SK-N-SH (cell line): Measurements from ENCODE around the gene MGAT5. TPM values are rescaled to one million over a fixed set of nuclear protein-coding genes. Genes with fewer than 3 reads are reported as not detected.

Experiments
- CTCF ChIA-PET: fragments of 300-600, 350-600 bp; formaldehyde crosslinking; extraction: SDS; loops from one replicate; lab custom pipeline; 2021; lab: Yijun Ruan, JAX
- POLR2A ChIA-PET: fragments of 350-600 bp; sonication (Branson Sonifier 250); formaldehyde crosslinking; extraction: SDS; loops from one replicate; lab custom pipeline; 2020; ENCODE audit warnings: antibody characterized with exemption, inconsistent platforms; lab: Yijun Ruan, JAX
- DNase-seq: peaks from one replicate; pipeline ENCODE4 v3.0.0; 2012
- H2AFZ ChIP-seq: fragments of 200-600 bp; sonication (generic); 2 replicates; pipeline ENCODE4 v1.8.1; 2016; ENCODE audit warnings: antibody characterized with exemption, mild to moderate bottlenecking, low read depth
- H3F3A ChIP-seq: fragments of 200-600 bp; sonication (generic); replicated peaks from 2 replicates; pipeline ENCODE3; 2016; ENCODE audit warnings: antibody characterized with exemption, mild to moderate bottlenecking; ENCODE audit not compliant: insufficient read depth
- H3K27ac ChIP-seq, 2 experiments: fragments of 200-500 bp in 1 of 2; fragments of 200-600 bp in 1 of 2; sonication (Bioruptor generic) in 1 of 2; sonication (generic), shearing (Covaris generic) in 1 of 2; 2 replicates each; pipeline versions ENCODE4 v1.5.1 to v1.6.1; 2014 to 2016; ENCODE audit warnings: low read depth in 2 of 2, inconsistent platforms in 1 of 2, low read length in 1 of 2, mild to moderate bottlenecking in 1 of 2, mixed read lengths in 1 of 2
- H3K27me3 ChIP-seq: fragments of 200-600 bp; sonication (generic), shearing (Covaris generic); 2 replicates; pipeline ENCODE4 v1.6.1; 2016; ENCODE audit warnings: mixed run types; ENCODE audit not compliant: insufficient read depth
- H3K36me3 ChIP-seq, 2 experiments: fragments of 200-500 bp in 1 of 2; fragments of 200-600 bp in 1 of 2; sonication (Bioruptor generic) in 1 of 2; sonication (generic) in 1 of 2; replicated peaks in 1 of 2; 2 replicates each; pipeline versions ENCODE3 to v1.5.1; 2014 to 2016; ENCODE audit warnings: low read length in 1 of 2, mild to moderate bottlenecking in 1 of 2; ENCODE audit not compliant: insufficient read depth in 2 of 2, control insufficient read depth in 1 of 2
- H3K4me1 ChIP-seq, 2 experiments: fragments of 200-500 bp in 1 of 2; fragments of 200-600 bp in 1 of 2; sonication (Bioruptor generic) in 1 of 2; sonication (generic), shearing (Covaris generic) in 1 of 2; 2 replicates each; pipeline versions ENCODE4 v1.5.1 to v1.6.1; 2014 to 2016; ENCODE audit warnings: low read depth in 1 of 2, low read length in 1 of 2, mixed run types in 1 of 2; ENCODE audit not compliant: insufficient read depth in 2 of 2, control insufficient read depth in 1 of 2
- H3K4me2 ChIP-seq: fragments of 200-600 bp; sonication (generic), shearing (Covaris generic); 2 replicates; pipeline ENCODE4 v1.6.1; 2017; ENCODE audit warnings: mixed run types
- H3K4me3 ChIP-seq, 2 experiments: fragments of 200-500 bp in 1 of 2; fragments of 200-600 bp in 1 of 2; sonication (Bioruptor generic) in 1 of 2; sonication (generic), shearing (Covaris generic) in 1 of 2; 2 replicates each; pipeline versions ENCODE4 v1.5.1 to v1.8.1; 2014 to 2016; ENCODE audit warnings: low read depth in 2 of 2, inconsistent platforms in 1 of 2, low read length in 1 of 2, mild to moderate bottlenecking in 1 of 2, mixed read lengths in 1 of 2, moderate library complexity in 1 of 2
- H3K79me2 ChIP-seq: fragments of 200-600 bp; sonication (generic); 2 replicates; pipeline ENCODE4 v1.8.1; 2017; ENCODE audit warnings: mild to moderate bottlenecking; ENCODE audit not compliant: insufficient read depth
- H3K9ac ChIP-seq: fragments of 200-600 bp; sonication (generic); 2 replicates; pipeline ENCODE4 v1.6.1; 2017; ENCODE audit warnings: mixed run types
- H3K9me2 ChIP-seq: fragments of 200-600 bp; sonication (generic); 2 replicates; pipeline ENCODE4 v1.6.1; 2017; ENCODE audit warnings: mixed run types
- H3K9me3 ChIP-seq: fragments of 200-600 bp; sonication (generic); 2 replicates; pipeline ENCODE4 v1.6.1; 2017; ENCODE audit warnings: mixed run types, mild to moderate bottlenecking, moderate library complexity
- H4K20me1 ChIP-seq: fragments of 200-600 bp; sonication (generic); 2 replicates; pipeline ENCODE4 v1.6.1; 2017; ENCODE audit warnings: mild to moderate bottlenecking, mixed run types; ENCODE audit not compliant: insufficient read depth
- CHD2 ChIP-seq: fragments of 150-350 bp; IDR thresholded peaks from 2 replicates; pipeline ENCODE4 v1.6.1; 2018; ENCODE audit warnings: low read length; ENCODE audit not compliant: partially characterized antibody
- CTCF ChIP-seq: fragments of 200-600 bp; sonication (generic); IDR thresholded peaks from 2 replicates; pipeline ENCODE4 v1.6.1; 2017; ENCODE audit warnings: antibody characterized with exemption, mild to moderate bottlenecking, moderate library complexity
- ELF1 ChIP-seq: IDR thresholded peaks from 2 replicates; pipeline ENCODE4 v1.4.0; 2012
- EP300 ChIP-seq, 2 experiments: IDR thresholded peaks; 2 replicates each; pipeline versions ENCODE4 v1.4.0 to v1.6.1; 2012; ENCODE audit warnings: borderline replicate concordance in 1 of 2, low read depth in 1 of 2, low read length in 1 of 2
- FOSL2 ChIP-seq: IDR thresholded peaks from 2 replicates; pipeline ENCODE4 v1.4.0; 2012; ENCODE audit warnings: low read depth, mild to moderate bottlenecking, moderate library complexity, borderline replicate concordance
- FOXM1 ChIP-seq: IDR thresholded peaks from 2 replicates; pipeline ENCODE4 v1.4.0; 2012; ENCODE audit warnings: low read depth, mild to moderate bottlenecking
- IRF3 ChIP-seq: fragments of 150-350 bp; IDR thresholded peaks from 2 replicates; pipeline ENCODE4 v1.6.1; 2016; ENCODE audit warnings: mild to moderate bottlenecking, low read depth, low read length
- JUND ChIP-seq: IDR thresholded peaks from 2 replicates; pipeline ENCODE4 v1.4.0; 2012
- MEF2A ChIP-seq: IDR thresholded peaks from 2 replicates; pipeline ENCODE4 v1.4.0; 2012; ENCODE audit warnings: low read depth, borderline replicate concordance
- NFIC ChIP-seq: IDR thresholded peaks from 2 replicates; pipeline ENCODE4 v1.4.0; 2012; ENCODE audit warnings: borderline replicate concordance
- NRF1 ChIP-seq: IDR thresholded peaks from 2 replicates; pipeline ENCODE4 v1.6.1; 2012; ENCODE audit warnings: low read depth, mild to moderate bottlenecking, low read length
- PBX3 ChIP-seq: IDR thresholded peaks from 2 replicates; pipeline ENCODE4; 2012
- POLR2AphosphoS5 ChIP-seq: IDR thresholded peaks from 2 replicates; pipeline ENCODE4 v1.6.1; 2012; ENCODE audit warnings: low read depth, low read length
- REST ChIP-seq: IDR thresholded peaks from 2 replicates; pipeline ENCODE4 v1.6.1; 2012; ENCODE audit warnings: mild to moderate bottlenecking, low read depth, low read length, moderate library complexity
- RFX5 ChIP-seq: IDR thresholded peaks from 2 replicates; pipeline ENCODE4 v1.6.1; 2012; ENCODE audit warnings: mild to moderate bottlenecking, improper control_type of control experiment, low read length
- TAF1 ChIP-seq: IDR thresholded peaks from 2 replicates; pipeline ENCODE4 v1.6.1; 2012; ENCODE audit warnings: low read depth, mild to moderate bottlenecking, low read length, moderate library complexity, borderline replicate concordance
- TCF12 ChIP-seq: IDR thresholded peaks from 2 replicates; pipeline ENCODE4 v1.4.0; 2012
- TEAD4 ChIP-seq: IDR thresholded peaks from 2 replicates; pipeline ENCODE4 v1.4.0; 2012; ENCODE audit warnings: mild to moderate bottlenecking, borderline replicate concordance; ENCODE audit not compliant: insufficient read depth
- USF1 ChIP-seq: IDR thresholded peaks from 2 replicates; pipeline ENCODE4 v1.4.0; 2012; ENCODE audit warnings: low read depth, borderline replicate concordance
- ZBTB33 ChIP-seq: IDR thresholded peaks from 2 replicates; pipeline ENCODE4 v1.4.0; 2012; ENCODE audit warnings: low read depth, borderline replicate concordance
- WGBS: methylation state at CpG from one replicate; pipeline ENCODE4 v1.1.6; 2017; ENCODE audit warnings: low lambda C conversion rate; 5-methylcytosine and 5-hydroxymethylcytosine counted together
- polyA plus RNA-seq, 3 experiments: library from polyadenylated mRNA; depleted of rRNA; stranded (reverse); fragments of >200 nt; gene quantifications; 2 replicates each; pipeline ENCODE4 v1.2.3, GENCODE V29; 2012

MGAT5 gene
- polyA plus RNA-seq, 1 of the 3 experiments (the other 2 are of a cell fraction), result 18.2 TPM

- CTCF ChIA-PET, result interaction anchor here (0.8 to 1.1 kb wide), 2 partner anchors 105 kb away, joined by 3 to 4 read pairs; no protein-coding TSS in a partner anchor
- POLR2A ChIA-PET, result no interaction called here
- H3K79me2 ChIP-seq, result no peaks in the 10 kb centered on the region
- H3K4me3 ChIP-seq, result no peak overlapping the region
- 83% methylated on average over 5 of the region's 5 CpGs for WGBS
- H3K4me2 ChIP-seq, result no peak overlapping the region
- H3K9me2 ChIP-seq, result no peaks in the 10 kb centered on the region
- no peaks in the 10 kb centered on the region for H3K27me3 ChIP-seq
- no peak overlapping the region for H3K9ac ChIP-seq
- H3K9me3 ChIP-seq, result no peaks in the 10 kb centered on the region
- no peak overlapping the region for H2AFZ ChIP-seq
- peaks cover 0 to 13% of the 10 kb centered on the region in 2 experiments; a peak in 2 of 4 replicates for H3K4me1 ChIP-seq
- DNase-seq, result no peak
- H3K27ac ChIP-seq, result peak overlapping the region in 1 of 2 experiments; percentile 60; a peak in 1 of 4 replicates
- no peak for TF ChIP-seq CTCF
- no peak for TF ChIP-seq IRF3
- TF ChIP-seq USF1, result no peak
- TF ChIP-seq REST, result no peak
- no peak for TF ChIP-seq MEF2A
- no peak for TF ChIP-seq PBX3
- TF ChIP-seq TEAD4, result no peak
- no peak for TF ChIP-seq TAF1
- TF ChIP-seq NFIC, result no peak
- TF ChIP-seq NRF1, result no peak
- no peak for TF ChIP-seq JUND
- TF ChIP-seq FOSL2, result no peak
- no peak for TF ChIP-seq TCF12
- no peak for TF ChIP-seq FOXM1
- TF ChIP-seq POLR2AphosphoS5, result no peak
- TF ChIP-seq RFX5, result no peak
- no peak for TF ChIP-seq CHD2
- no peak for TF ChIP-seq ZBTB33
- TF ChIP-seq EP300 (IDR thresholded peaks at IDR 0.05; ENCODE audit: borderline replicate concordance in 1 of 2, low read depth in 1 of 2, low read length in 1 of 2), result no peak
- TF ChIP-seq ELF1, result no peak
- H4K20me1 ChIP-seq, result no peaks in the 10 kb centered on the region
- no peaks in the 10 kb centered on the region for H3F3A ChIP-seq
- no peaks in the 10 kb centered on the region for H3K36me3 ChIP-seq
These were observed 53.5 kb downstream of the MGAT5 start for GRCh38 chr2:134307334-134307733.
